Right lobe of liver (tissue), 6 donors: ENCODE data around the gene TIMM29. TPM values are rescaled to one million over a fixed set of nuclear protein-coding genes. Genes with fewer than 3 reads are reported as not detected.

Experiments used
- ATAC-seq, 4 donors: fragments of 200-7000 bp; cut with Tn5 transposase; one replicate each; pipeline ENCODE4 v1.9.1; 2020; ENCODE audit warnings: mild to moderate bottlenecking in 4 of 4, moderate library complexity in 4 of 4
- DNase-seq, 3 donors: peaks; one replicate each; pipeline ENCODE4 v3.0.0-alpha.2; 2020
- H3K27ac ChIP-seq, 3 donors: fragments of 200-600 bp; one replicate each; pipeline ENCODE4 v1.8.0; 2022
- H3K27me3 ChIP-seq, 2 donors: fragments of 200-600 bp; one replicate each; pipeline ENCODE4 v1.8.0; 2022
- H3K36me3 ChIP-seq, 4 donors: fragments of 200-600 bp; sonication (generic) in 1 of 4; one replicate each; pipeline versions ENCODE4 v1.5.1 to v1.8.0; 2017 to 2022; ENCODE audit warnings: control low read depth in 1 of 4
- H3K4me1 ChIP-seq, 4 donors: fragments of 200-600 bp; sonication (generic) in 1 of 4; one replicate each; pipeline versions ENCODE4 v1.5.1 to v1.8.0; 2017 to 2022; ENCODE audit warnings: control low read depth in 1 of 4
- H3K4me3 ChIP-seq, 3 donors: fragments of 200-600 bp; one replicate each; pipeline ENCODE4 v1.8.0; 2022
- H3K9me3 ChIP-seq, 4 donors: fragments of 200-600 bp; sonication (generic) in 1 of 4; one replicate each; pipeline versions ENCODE4 v1.5.1 to v1.8.0; 2017 to 2022; ENCODE audit warnings: control low read depth in 1 of 4
- CTCF ChIP-seq, 4 donors: fragments of 200-600 bp in 3 of 4; fragments of 450-650 bp in 1 of 4; IDR thresholded peaks; one replicate each; pipeline versions ENCODE4 v1.5.1 to v1.8.0; 2016 to 2022; ENCODE audit warnings: antibody characterized with exemption in 4 of 4, mild to moderate bottlenecking in 2 of 4
- POLR2A ChIP-seq: fragments of 450-650 bp; IDR thresholded peaks from one replicate; pipeline ENCODE4 v1.6.1; 2017; ENCODE audit warnings: antibody characterized with exemption, mild to moderate bottlenecking
- WGBS: methylation state at CpG from one replicate; pipeline ENCODE4 v1.1.6; 2018; ENCODE audit warnings: low coverage, low lambda C conversion rate; ENCODE audit not compliant: insufficient coverage; ENCODE audit errors: missing lambda C conversion rate; 5-methylcytosine and 5-hydroxymethylcytosine counted together
- intact Hi-C, 2 donors: fragments of 100-400 bp; cut with DNase I; formaldehyde crosslinking; loops; one replicate each; pipeline versions ENCODE4 v1.11.2 to v1.14.1; 2022
- total RNA-seq, 6 experiments: library from RNA; depleted of rRNA in 2 of 6; stranded (reverse); fragments of >200 nt in 2 of 6; fragmentation: NEBNext Ultra II Directional in 3 of 6; extraction: Animal tissue kit (Norgen Biotek cat#: 25700) in 3 of 6; gene quantifications; one replicate each; pipeline versions ENCODE4 v1.1.0 to v1.2.4, GENCODE V29; 2016 to 2023
- donor health status: DM: no; HTN: yes; CAD: no.
- donor health status: DM: no; HTN: no; CAD: no.
- donor health status: DM: no; HTN: no; CAD: no.
- donor health status: DM: no; HTN: yes; CAD: no.
- donor health status: DM: no; HTN: yes; CAD: no.

Gene TIMM29
- total RNA-seq, 6 experiments from 2014 or later: 10.2 to 15.7 (median 11.6) TPM

- ATAC-seq (no peak), DNase-seq (no peak)
- Histone ChIP-seq H3K27me3 (no peaks in the 10 kb centered on the region), H3K27ac (no peak overlapping the region), H3K4me1 (no peaks in the 10 kb centered on the region), H3K36me3 (peaks cover 0 to 35% (median 4%) of the 10 kb centered on the region in 4 donors), H3K9me3 (no peaks in the 10 kb centered on the region), H3K4me3 (no peak overlapping the region)
- intact Hi-C loops: no loop called here
- WGBS: 92% methylated on average over 7 of the region's 14 CpGs
- TF ChIP-seq POLR2A (no peak), CTCF (IDR thresholded peaks at IDR 0.05) (no peak)
Observed at GRCh38 chr19:10907925-10908324, 20.7 kb upstream of the TIMM29 start.

- Histone ChIP-seq H3K9me3 (no peaks in the 10 kb centered on the region), H3K36me3 (peaks cover 0 to 35% (median 4%) of the 10 kb centered on the region in 4 donors), H3K4me3 (no peak overlapping the region), H3K27me3 (no peaks in the 10 kb centered on the region), H3K27ac (no peak overlapping the region), H3K4me1 (no peaks in the 10 kb centered on the region)
- no peak for TF ChIP-seq CTCF (IDR thresholded peaks at IDR 0.05)
- no peak for TF ChIP-seq POLR2A
- DNase-seq: no peak
- WGBS: 100% methylated on average over 7 of the region's 17 CpGs
- ATAC-seq: no peak
- intact Hi-C loops: no loop called here
Observed at GRCh38 chr19:10908380-10908960, 20.1 kb upstream of the TIMM29 start.

- DNase-seq: peak in 1 of 3 donors; percentile 38
- H3K36me3 ChIP-seq: peaks cover 0 to 38% (median 4%) of the 10 kb centered on the region in 4 donors
- TF ChIP-seq CTCF (IDR thresholded peaks at IDR 0.05) (no peak), POLR2A (no peak)
Observed at GRCh38 chr19:10911579-10912363, 16.8 kb upstream of the TIMM29 start.

GRCh38 chr19:10912619-10913018 is 16.0 kb upstream of the TIMM29 start:
- ATAC-seq (no peak), DNase-seq (peak in 1 of 3 donors; percentile 42)
- H3K9me3 ChIP-seq: no peaks in the 10 kb centered on the region
- 100% methylated on average over 12 of the region's 18 CpGs for WGBS
- TF ChIP-seq CTCF (IDR thresholded peaks at IDR 0.05): no peak
- no peak for TF ChIP-seq POLR2A
- no peaks in the 10 kb centered on the region for H3K27me3 ChIP-seq
- no peaks in the 10 kb centered on the region for H3K4me1 ChIP-seq
- no peak overlapping the region for H3K27ac ChIP-seq
- intact Hi-C loops: no loop called here
- no peak overlapping the region for H3K4me3 ChIP-seq
- H3K36me3 ChIP-seq: peaks cover 0 to 38% (median 4%) of the 10 kb centered on the region in 4 donors

More at GRCh38 chr19:10911579-10912363, 16.8 kb upstream of the TIMM29 start:
- H3K4me3 ChIP-seq: no peak overlapping the region
- no peak for ATAC-seq
- H3K27me3 ChIP-seq: no peaks in the 10 kb centered on the region
- no peak overlapping the region for H3K27ac ChIP-seq
- intact Hi-C loops: no loop called here
- no peaks in the 10 kb centered on the region for H3K9me3 ChIP-seq
- 91% methylated on average over 4 of the region's 31 CpGs for WGBS
- H3K4me1 ChIP-seq: no peaks in the 10 kb centered on the region
